ENCODE data around the gene AMY1B. TPM values are rescaled to one million over a fixed set of nuclear protein-coding genes. Genes with fewer than 3 reads are reported as not detected.

AMY1B gene
- total RNA-seq = not detected in 2 replicates

GRCh38 chr1:103696110-103696509, at the start of gene AMY1B:
Gene AMY1B, minus strand, starts transcription at chr1:103696210. Its CDS starts 571 bp downstream, at chr1:103695639.

GRCh38 chr1:103655460-103655859, 40.5 kb downstream of the AMY1B start, which contains the start of gene AMY1A:
Gene AMY1A, plus strand, starts transcription at chr1:103655760. Its CDS starts 571 bp downstream, at chr1:103656331.

Other genes starting within 250 kb of the AMY1B start
- 3.1 and 6.8 TPM in 2 replicates for gene RNPC3, start 170.5 kb downstream of the AMY1B start, total RNA-seq
- gene AMY2B, start 124.6 kb downstream of the AMY1B start, total RNA-seq = 0.07 TPM in 1 of 2 replicates, not detected in the other
- not detected in 2 replicates for gene AMY2A, start 78.8 kb downstream of the AMY1B start, total RNA-seq
- not detected in 2 replicates for gene AMY1A, start 40.5 kb downstream of the AMY1B start, total RNA-seq
- not detected in 2 replicates for gene AMY1C, start 53.7 kb upstream of the AMY1B start, total RNA-seq

Measured in mammary microvascular endothelial cell (primary cell).